HG03196 (cell line): ENCODE data around the gene TNFRSF1B.

ENCODE experiments used
- ATAC-seq: cut with Tn5 transposase; IDR thresholded peaks from one replicate; pipeline ENCODE4 v1.9.1; 2021; ENCODE audit not compliant: unreplicated experiment

Gene TNFRSF1B

GRCh38 chr1:12188657-12189327 lies 22.0 kb downstream of the TNFRSF1B start:
- ATAC-seq, result no peak

- ATAC-seq, result no peak
These were observed 22.5 kb downstream of the TNFRSF1B start for GRCh38 chr1:12189328-12189682.

GRCh38 chr1:12191242-12192032 lies 24.6 kb downstream of the TNFRSF1B start:
- ATAC-seq, result no peak

- ATAC-seq, result no peak
These were observed 27.9 kb downstream of the TNFRSF1B start for GRCh38 chr1:12194666-12195216.

DNA sequence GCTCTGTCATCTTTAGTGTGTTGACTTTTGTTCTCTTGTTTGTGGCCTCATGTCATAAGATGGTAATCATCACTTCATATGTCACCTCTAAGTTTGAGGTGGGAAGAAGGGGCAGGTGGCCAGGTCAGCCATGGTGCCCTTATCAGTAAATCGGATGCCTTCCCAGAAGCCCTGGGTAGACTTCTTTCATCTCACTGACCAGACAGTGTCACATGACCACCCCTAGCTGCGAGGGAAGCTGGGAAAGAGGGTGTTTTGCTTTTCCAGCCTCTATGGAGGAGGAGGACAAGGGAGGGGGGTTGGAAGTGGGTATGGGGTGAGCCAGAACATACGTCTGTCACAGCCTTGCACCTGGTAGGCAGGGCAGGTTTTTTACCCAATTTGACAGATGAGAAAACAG lies 28.6 kb downstream of the TNFRSF1B start:
- ATAC-seq, result no peak

GRCh38 chr1:12196641-12197482 lies 30.1 kb downstream of the TNFRSF1B start:
- no peak for ATAC-seq

- no peak for ATAC-seq
These were observed 30.7 kb downstream of the TNFRSF1B start for GRCh38 chr1:12197483-12197880.

DNA sequence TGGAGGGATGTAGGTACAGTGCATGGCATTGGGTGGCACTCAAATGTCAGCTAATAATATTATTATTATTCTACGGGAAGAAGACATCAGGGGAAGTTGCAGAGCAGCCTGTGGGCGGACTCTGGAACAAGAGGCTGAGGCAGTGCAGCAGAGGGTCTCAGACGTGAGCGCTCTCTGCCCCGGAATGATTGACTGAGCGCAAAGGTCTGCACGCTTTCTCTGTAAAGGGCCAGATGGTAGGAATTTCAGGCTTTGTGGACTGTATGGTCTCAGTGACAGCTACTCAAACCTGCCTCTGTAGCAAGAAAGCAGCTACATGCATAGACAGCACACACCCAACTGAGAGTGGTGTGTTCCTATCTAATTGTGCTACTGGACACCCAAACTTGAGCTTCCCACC lies 33.4 kb downstream of the TNFRSF1B start:
- ATAC-seq, result no peak

DNA sequence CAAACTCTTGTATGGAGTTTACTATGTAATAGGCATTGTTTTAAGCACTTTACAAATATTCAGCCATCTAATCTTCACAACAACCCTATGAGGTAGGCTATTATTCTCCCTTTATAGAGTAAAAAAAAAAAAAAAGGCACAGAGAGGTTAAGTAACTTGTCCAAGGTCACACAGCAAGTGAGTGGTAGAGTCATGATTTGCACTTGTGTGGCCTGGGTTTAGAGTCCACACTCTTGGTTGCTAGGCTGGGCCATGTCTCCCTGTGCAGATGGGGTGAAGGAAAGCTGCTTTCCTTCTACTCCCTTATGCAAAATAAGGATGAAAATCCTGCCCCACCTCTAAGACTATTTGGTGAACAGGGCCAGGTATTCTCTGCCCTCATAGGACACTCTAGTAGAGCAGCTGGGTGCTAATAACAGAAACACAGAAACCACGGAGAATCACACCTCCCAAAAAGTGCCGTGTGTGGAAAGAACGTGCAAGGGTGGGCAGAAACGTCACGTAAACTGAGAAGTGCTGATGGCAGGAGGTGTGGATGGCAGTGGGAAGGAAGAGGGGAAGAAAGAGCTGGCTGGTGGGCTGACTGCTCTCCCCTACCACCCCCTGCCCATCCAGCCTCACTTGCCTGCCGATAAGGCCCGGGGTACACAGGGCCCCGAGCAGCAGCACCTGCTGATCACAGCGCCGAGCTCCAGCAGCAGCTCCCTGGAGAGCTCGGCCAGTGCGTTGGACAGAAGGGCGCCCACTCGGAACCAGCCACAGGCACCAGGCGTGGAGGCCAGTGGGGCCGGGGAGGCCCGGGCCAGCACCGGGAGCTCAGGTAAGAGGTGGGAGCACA lies 34.8 kb downstream of the TNFRSF1B start:
- no peak for ATAC-seq

GRCh38 chr1:12202190-12202497 lies 35.4 kb downstream of the TNFRSF1B start:
- no peak for ATAC-seq

GRCh38 chr1:12202577-12202976 lies 35.8 kb downstream of the TNFRSF1B start:
- ATAC-seq, result no peak

- ATAC-seq, result no peak
These were observed 36.6 kb downstream of the TNFRSF1B start for GRCh38 chr1:12203216-12204007.

GRCh38 chr1:12204140-12204539 lies 37.3 kb downstream of the TNFRSF1B start:
- no peak for ATAC-seq

DNA sequence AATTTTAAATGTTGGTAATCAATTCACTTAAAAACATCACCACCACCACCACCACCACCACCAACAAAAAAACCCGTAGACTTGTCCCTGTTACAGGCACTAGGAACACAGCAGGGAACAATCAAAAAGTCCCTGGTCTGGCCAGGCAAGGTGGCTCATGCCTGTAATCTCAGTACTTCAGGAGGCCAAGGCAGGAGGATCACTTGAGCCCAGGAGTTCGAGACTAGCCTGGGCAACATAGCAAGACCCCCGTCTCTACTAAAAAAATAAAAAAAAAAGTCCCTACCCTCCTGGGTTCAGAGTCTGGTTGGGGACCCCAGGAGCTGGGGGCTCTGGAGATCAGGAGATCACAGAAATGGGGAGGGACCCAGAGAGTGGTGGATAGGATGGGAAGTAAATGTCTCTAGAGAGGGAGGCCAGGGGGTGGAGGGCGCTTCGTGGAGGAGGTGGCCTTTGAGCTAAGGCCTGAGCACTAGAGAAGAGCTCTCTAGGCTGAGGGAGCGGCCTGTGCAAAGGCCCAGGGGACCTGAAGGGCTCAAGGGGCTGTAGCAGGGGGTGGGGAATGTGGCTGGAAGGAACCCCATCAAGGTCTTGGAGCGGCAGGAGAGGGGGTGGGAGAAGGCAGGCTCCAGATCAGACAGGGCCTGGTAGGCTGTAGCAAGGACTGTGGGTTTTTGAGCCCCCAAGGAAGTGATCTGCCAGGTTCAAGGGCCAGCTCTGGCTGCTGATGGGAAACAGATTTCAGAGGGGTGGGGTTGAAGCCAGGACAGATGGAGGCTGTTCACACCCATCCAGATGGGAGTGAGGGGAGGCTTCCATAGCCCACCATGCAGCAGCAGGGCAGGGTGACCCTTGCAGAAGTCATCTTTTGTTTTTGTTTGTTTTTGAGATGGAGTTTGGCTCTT lies 38.2 kb downstream of the TNFRSF1B start:
- no peak for ATAC-seq

GRCh38 chr1:12206238-12206637 lies 39.4 kb downstream of the TNFRSF1B start:
- ATAC-seq, result no peak

DNA sequence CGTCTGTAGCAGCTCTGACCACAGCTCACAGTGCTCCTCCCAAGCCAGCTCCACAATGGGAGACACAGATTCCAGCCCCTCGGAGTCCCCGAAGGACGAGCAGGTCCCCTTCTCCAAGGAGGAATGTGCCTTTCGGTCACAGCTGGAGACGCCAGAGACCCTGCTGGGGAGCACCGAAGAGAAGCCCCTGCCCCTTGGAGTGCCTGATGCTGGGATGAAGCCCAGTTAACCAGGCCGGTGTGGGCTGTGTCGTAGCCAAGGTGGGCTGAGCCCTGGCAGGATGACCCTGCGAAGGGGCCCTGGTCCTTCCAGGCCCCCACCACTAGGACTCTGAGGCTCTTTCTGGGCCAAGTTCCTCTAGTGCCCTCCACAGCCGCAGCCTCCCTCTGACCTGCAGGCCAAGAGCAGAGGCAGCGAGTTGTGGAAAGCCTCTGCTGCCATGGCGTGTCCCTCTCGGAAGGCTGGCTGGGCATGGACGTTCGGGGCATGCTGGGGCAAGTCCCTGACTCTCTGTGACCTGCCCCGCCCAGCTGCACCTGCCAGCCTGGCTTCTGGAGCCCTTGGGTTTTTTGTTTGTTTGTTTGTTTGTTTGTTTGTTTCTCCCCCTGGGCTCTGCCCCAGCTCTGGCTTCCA lies 40.1 kb downstream of the TNFRSF1B start:
- ATAC-seq, result no peak

DNA sequence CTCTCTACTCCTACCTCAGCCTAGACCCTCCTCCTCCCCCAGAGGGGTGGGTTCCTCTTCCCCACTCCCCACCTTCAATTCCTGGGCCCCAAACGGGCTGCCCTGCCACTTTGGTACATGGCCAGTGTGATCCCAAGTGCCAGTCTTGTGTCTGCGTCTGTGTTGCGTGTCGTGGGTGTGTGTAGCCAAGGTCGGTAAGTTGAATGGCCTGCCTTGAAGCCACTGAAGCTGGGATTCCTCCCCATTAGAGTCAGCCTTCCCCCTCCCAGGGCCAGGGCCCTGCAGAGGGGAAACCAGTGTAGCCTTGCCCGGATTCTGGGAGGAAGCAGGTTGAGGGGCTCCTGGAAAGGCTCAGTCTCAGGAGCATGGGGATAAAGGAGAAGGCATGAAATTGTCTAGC lies 41.5 kb downstream of the TNFRSF1B start:
- ATAC-seq, result no peak

DNA sequence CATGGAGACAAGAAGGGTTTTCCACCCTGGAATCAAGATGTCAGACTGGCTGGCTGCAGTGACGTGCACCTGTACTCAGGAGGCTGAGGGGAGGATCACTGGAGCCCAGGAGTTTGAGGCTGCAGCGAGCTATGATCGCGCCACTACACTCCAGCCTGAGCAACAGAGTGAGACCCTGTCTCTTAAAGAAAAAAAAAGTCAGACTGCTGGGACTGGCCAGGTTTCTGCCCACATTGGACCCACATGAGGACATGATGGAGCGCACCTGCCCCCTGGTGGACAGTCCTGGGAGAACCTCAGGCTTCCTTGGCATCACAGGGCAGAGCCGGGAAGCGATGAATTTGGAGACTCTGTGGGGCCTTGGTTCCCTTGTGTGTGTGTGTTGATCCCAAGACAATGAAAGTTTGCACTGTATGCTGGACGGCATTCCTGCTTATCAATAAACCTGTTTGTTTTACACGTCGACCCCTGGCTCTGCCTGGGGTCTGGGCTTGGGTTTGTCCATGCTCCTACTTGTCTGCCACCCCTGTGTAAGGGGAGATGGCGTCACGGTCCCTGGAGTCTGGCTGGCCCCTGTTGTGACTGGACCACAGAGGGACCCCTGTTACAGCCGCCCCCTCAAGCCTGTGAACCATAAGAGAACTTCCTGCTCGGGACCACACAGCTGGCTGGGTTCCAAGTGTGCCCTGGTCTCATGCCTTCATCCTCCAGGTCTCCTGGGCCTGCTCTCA lies 42.1 kb downstream of the TNFRSF1B start:
- no peak for ATAC-seq
